HG02798 (cell line): ENCODE data around the gene GPR18.
A peak's percentile ranks its signal among the peaks of the same experiment; 100 is the strongest.

Source experiments
- ATAC-seq: cut with Tn5 transposase; IDR thresholded peaks from one replicate; pipeline ENCODE4 v1.9.1; 2021; ENCODE audit warnings: mild to moderate bottlenecking; ENCODE audit not compliant: unreplicated experiment, poor library complexity

GPR18 gene

GRCh38 chr13:99258210-99258860 is at the start of gene GPR18:
GPR18 (minus strand) TSS chr13:99258379; CDS start chr13:99255872, 2,507 bp downstream.
- ATAC-seq = peak; percentile 89

- peak; percentile 44 for ATAC-seq
Observed at GRCh38 chr13:99307648-99308339, 49.6 kb upstream of the GPR18 start.

GRCh38 chr13:99307247-99307646 is 49.1 kb upstream of the GPR18 start, which contains the start of gene GPR183:
GPR183 (minus strand) TSS chr13:99307399; CDS start chr13:99296145, 11,254 bp downstream.
- peak; percentile 63 for ATAC-seq

- no peak for ATAC-seq
Observed at GRCh38 chr13:99305566-99305965, 47.4 kb upstream of the GPR18 start.

GRCh38 chr13:99305158-99305557 is 47.0 kb upstream of the GPR18 start:
- no peak for ATAC-seq

GRCh38 chr13:99304541-99304940 is 46.4 kb upstream of the GPR18 start:
- ATAC-seq = no peak

- no peak for ATAC-seq
Observed at GRCh38 chr13:99303863-99304521, 45.8 kb upstream of the GPR18 start.

GRCh38 chr13:99302637-99303505 is 44.7 kb upstream of the GPR18 start:
- ATAC-seq = no peak

GRCh38 chr13:99301913-99302636 is 43.9 kb upstream of the GPR18 start:
- no peak for ATAC-seq

GRCh38 chr13:99301056-99301838 is 43.1 kb upstream of the GPR18 start:
- ATAC-seq = no peak

GRCh38 chr13:99299920-99300341 is 41.8 kb upstream of the GPR18 start:
- no peak for ATAC-seq

GRCh38 chr13:99299256-99299919 is 41.2 kb upstream of the GPR18 start:
- ATAC-seq = no peak

- ATAC-seq = peak; percentile 32
Observed at GRCh38 chr13:99298056-99298455, 39.9 kb upstream of the GPR18 start.

GRCh38 chr13:99297331-99297730 is 39.2 kb upstream of the GPR18 start:
- ATAC-seq = no peak

GRCh38 chr13:99296398-99296797 is 38.2 kb upstream of the GPR18 start:
- peak; percentile 60 for ATAC-seq

- no peak for ATAC-seq
Observed at GRCh38 chr13:99295488-99296252, 37.5 kb upstream of the GPR18 start.

- no peak for ATAC-seq
Observed at GRCh38 chr13:99294958-99295357, 36.8 kb upstream of the GPR18 start.

- ATAC-seq = no peak
Observed at GRCh38 chr13:99294198-99294597, 36.0 kb upstream of the GPR18 start.
